OCI-LY7 (cell line): Measurements from ENCODE around the gene FAM186B. TPM values are rescaled to one million over a fixed set of nuclear protein-coding genes. Genes with fewer than 3 reads are reported as not detected.
A peak's percentile ranks its signal among the peaks of the same experiment; 100 is the strongest.

Source experiments
- BruUV-seq: library from RNA; stranded (reverse); fragments of 400-500 nt; replicated peaks from 2 replicates; lab custom pipeline; 2021; lab: Mats Ljungman, UMichigan
- CTCF ChIA-PET: fragments of 300-600 bp; sonication (Branson Sonifier 250); formaldehyde crosslinking; loops from one replicate; lab custom pipeline; 2022; ENCODE audit warnings: antibody characterized with exemption; ENCODE audit not compliant: unreplicated experiment; lab: Charles Lee
- POLR2A ChIA-PET: fragments of 300-600 bp; sonication (Branson Sonifier 250); formaldehyde crosslinking; loops from one replicate; lab custom pipeline; 2022; ENCODE audit warnings: antibody characterized with exemption; lab: Charles Lee
- DNase-seq: peaks from one replicate; pipeline ENCODE4 v3.0.0-alpha.2; 2015; ENCODE audit warnings: low spot score
- H2AFZ ChIP-seq: fragments of 200-600 bp; sonication (generic), shearing (Covaris generic); 2 replicates; pipeline ENCODE4 v1.6.1; 2014; ENCODE audit warnings: mild to moderate bottlenecking, antibody characterized with exemption, low read length, moderate library complexity
- H3K27ac ChIP-seq: fragments of 200-600 bp; sonication (generic); 2 replicates; pipeline ENCODE4 v1.5.1; 2014; ENCODE audit warnings: mixed run types, low read depth, mild to moderate bottlenecking, moderate library complexity, low read length, inconsistent platforms; ENCODE audit not compliant: poor library complexity, severe bottlenecking
- H3K36me3 ChIP-seq: fragments of 200-600 bp; sonication (generic); 2 replicates; pipeline ENCODE4 v1.6.1; 2014; ENCODE audit warnings: mild to moderate bottlenecking, antibody characterized with exemption, low read length, moderate library complexity, mixed read lengths; ENCODE audit not compliant: insufficient read depth
- H3K4me1 ChIP-seq: fragments of 200-600 bp; sonication (generic); 2 replicates; pipeline ENCODE4 v1.5.1; 2014; ENCODE audit warnings: mild to moderate bottlenecking, low read length; ENCODE audit not compliant: insufficient read depth, poor library complexity, severe bottlenecking
- H3K4me2 ChIP-seq: fragments of 200-600 bp; sonication (generic); 2 replicates; pipeline ENCODE4 v1.6.1; 2014; ENCODE audit warnings: mild to moderate bottlenecking, low read length
- H3K4me3 ChIP-seq: fragments of 200-600 bp; sonication (generic); 2 replicates; pipeline ENCODE4 v1.5.1; 2014; ENCODE audit warnings: mild to moderate bottlenecking, low read depth, low read length; ENCODE audit not compliant: poor library complexity, severe bottlenecking
- H3K79me2 ChIP-seq: fragments of 200-600 bp; sonication (generic); 2 replicates; pipeline ENCODE4 v1.6.1; 2016; ENCODE audit warnings: low read depth, mild to moderate bottlenecking, low read length, moderate library complexity, mixed read lengths; ENCODE audit not compliant: insufficient read depth
- H3K9me2 ChIP-seq: fragments of 200-600 bp; sonication (generic); 2 replicates; pipeline ENCODE4 v1.6.1; 2016; ENCODE audit warnings: mild to moderate bottlenecking, low read length, mixed read lengths; ENCODE audit not compliant: insufficient read depth
- H3K9me3 ChIP-seq: fragments of 200-600 bp; sonication (generic); 2 replicates; pipeline ENCODE4 v1.6.1; 2014; ENCODE audit warnings: mild to moderate bottlenecking, mixed run types, low read length, mixed read lengths
- H4K20me1 ChIP-seq: fragments of 200-600 bp; sonication (generic); 2 replicates; pipeline ENCODE4 v1.6.1; 2014; ENCODE audit warnings: mild to moderate bottlenecking, antibody characterized with exemption, low read length, moderate library complexity, mixed read lengths; ENCODE audit not compliant: insufficient read depth
- CTCF ChIP-seq: fragments of 200-600 bp; sonication (generic); conservative IDR thresholded peaks from 2 replicates; pipeline ENCODE4 v1.5.1; 2014; ENCODE audit warnings: mild to moderate bottlenecking, antibody characterized with exemption, low read length, moderate library complexity, mixed read lengths
- EZH2phosphoT487 ChIP-seq: fragments of 200-600 bp; sonication (generic); IDR thresholded peaks from 2 replicates; pipeline ENCODE4 v1.6.1; 2018; ENCODE audit warnings: low read depth, borderline replicate concordance, mild to moderate bottlenecking, mixed run types, antibody characterized with exemption, low read length, moderate library complexity, mixed read lengths
- intact Hi-C: fragments of 100-400 bp; cut with micrococcal nuclease; formaldehyde crosslinking; loops from one replicate; pipeline ENCODE4 v1.10.0; 2022; ENCODE audit not compliant: unreplicated experiment
- total RNA-seq, 2 experiments: library from RNA; depleted of rRNA in 1 of 2; stranded (reverse); fragments of >200 nt in 1 of 2; shearing (Covaris generic) in 1 of 2; gene quantifications; 2 replicates each; pipeline ENCODE4 v1.2.3, GENCODE V29; 2014 to 2022

FAM186B gene
- total RNA-seq, 2 experiments from 2014 or later, result 0.60 to 2.8 TPM

GRCh38 chr12:49623142-49623904 is 17.9 kb upstream of the FAM186B start, which contains the start of gene PRPF40B:
PRPF40B (plus strand) TSS chr12:49623561; CDS start chr12:49623591, 30 bp downstream.
- intact Hi-C loops, result loop anchor here (2.0 to 5.0 kb wide), 4 partner anchors 55 to 256 kb away; partner anchors contain the start of genes BCDIN3D, MCRS1 and SPATS2
- peak within 1 kb of the TSS; percentile 83; the same call in 1 of the 2 replicates for H2AFZ ChIP-seq
- TF ChIP-seq CTCF (peak; percentile 66), EZH2phosphoT487 (no peak)
- H3K79me2 ChIP-seq, result no peaks in the 10 kb centered on the region
- H3K9me2 ChIP-seq, result no peaks in the 10 kb centered on the region
- no peaks in the 10 kb centered on the region for H3K9me3 ChIP-seq
- H3K27ac ChIP-seq, result peak within 1 kb of the TSS; percentile 82
- POLR2A ChIA-PET, result interaction anchor here (0.6 to 1.6 kb wide), 8 partner anchors 15 to 1916 kb away, joined by 3 to 6 read pairs (median 3); no protein-coding TSS in a partner anchor
- peak within 1 kb of the TSS; percentile 94 for H3K4me2 ChIP-seq
- no peaks in the 10 kb centered on the region for H3K36me3 ChIP-seq
- CTCF ChIA-PET, result interaction anchor here (0.5 to 2.1 kb wide), 6 partner anchors 13 to 435 kb away, joined by 3 to 7 read pairs (median 4); partner anchors contain the start of gene TMBIM6
- H4K20me1 ChIP-seq, result no peaks in the 10 kb centered on the region
- peak; percentile 92 for DNase-seq
- H3K4me3 ChIP-seq, result peak within 1 kb of the TSS; percentile 68
- H3K4me1 ChIP-seq, result peaks cover 30% of the 10 kb centered on the region
- BruUV-seq, result no TSS peak

- H3K4me2 ChIP-seq, result peak overlapping the region; percentile 94
- H3K27ac ChIP-seq, result peak overlapping the region; percentile 82
- peaks cover 30% of the 10 kb centered on the region for H3K4me1 ChIP-seq
- POLR2A ChIA-PET, result interaction anchor here (0.6 to 1.4 kb wide), 9 partner anchors 40 to 1916 kb away, joined by 3 to 6 read pairs (median 3); partner anchors contain the start of gene TMBIM6
- peak; percentile 79 for DNase-seq
- no peaks in the 10 kb centered on the region for H4K20me1 ChIP-seq
- H2AFZ ChIP-seq, result peak overlapping the region; percentile 83; the same call in 1 of the 2 replicates
- no peaks in the 10 kb centered on the region for H3K79me2 ChIP-seq
- CTCF ChIA-PET, result interaction anchor here (0.5 to 2.1 kb wide), 6 partner anchors 14 to 434 kb away, joined by 3 to 7 read pairs (median 4); partner anchors contain the start of gene TMBIM6
- H3K36me3 ChIP-seq, result no peaks in the 10 kb centered on the region
- intact Hi-C loops, result loop anchor here (2.0 to 5.0 kb wide), 4 partner anchors 54 to 255 kb away; partner anchors contain the start of genes BCDIN3D, MCRS1 and SPATS2
- BruUV-seq, result TSS peak; percentile 79
- H3K4me3 ChIP-seq, result peak overlapping the region; percentile 68
- H3K9me3 ChIP-seq, result no peaks in the 10 kb centered on the region
- H3K9me2 ChIP-seq, result no peaks in the 10 kb centered on the region
- TF ChIP-seq CTCF (no peak), EZH2phosphoT487 (no peak)
These were observed 17.2 kb upstream of the FAM186B start for GRCh38 chr12:49622501-49623141.
